22Rv1 (cell line): ENCODE results near the gene PDE6G.

Experiments
- H3K27ac ChIP-seq: fragments of 450-650 bp; 2 replicates; pipeline ENCODE4 v1.5.1; 2017
- ZFX ChIP-seq: fragments of 450-650 bp; IDR thresholded peaks from 2 replicates; pipeline ENCODE4 v1.6.1; 2017; ENCODE audit warnings: antibody characterized with exemption, borderline replicate concordance
- TF ChIP-seq, protein P1 (sequence below): fragments of 450-650 bp; IDR thresholded peaks from 2 replicates; pipeline ENCODE4 v1.5.1; 2017; ENCODE audit warnings: mild to moderate bottlenecking

PDE6G gene

GRCh38 chr17:81648707-81649085 lies 7.6 kb downstream of the PDE6G start:
- no peak overlapping the region for H3K27ac ChIP-seq
- TF ChIP-seq, protein P1, sequence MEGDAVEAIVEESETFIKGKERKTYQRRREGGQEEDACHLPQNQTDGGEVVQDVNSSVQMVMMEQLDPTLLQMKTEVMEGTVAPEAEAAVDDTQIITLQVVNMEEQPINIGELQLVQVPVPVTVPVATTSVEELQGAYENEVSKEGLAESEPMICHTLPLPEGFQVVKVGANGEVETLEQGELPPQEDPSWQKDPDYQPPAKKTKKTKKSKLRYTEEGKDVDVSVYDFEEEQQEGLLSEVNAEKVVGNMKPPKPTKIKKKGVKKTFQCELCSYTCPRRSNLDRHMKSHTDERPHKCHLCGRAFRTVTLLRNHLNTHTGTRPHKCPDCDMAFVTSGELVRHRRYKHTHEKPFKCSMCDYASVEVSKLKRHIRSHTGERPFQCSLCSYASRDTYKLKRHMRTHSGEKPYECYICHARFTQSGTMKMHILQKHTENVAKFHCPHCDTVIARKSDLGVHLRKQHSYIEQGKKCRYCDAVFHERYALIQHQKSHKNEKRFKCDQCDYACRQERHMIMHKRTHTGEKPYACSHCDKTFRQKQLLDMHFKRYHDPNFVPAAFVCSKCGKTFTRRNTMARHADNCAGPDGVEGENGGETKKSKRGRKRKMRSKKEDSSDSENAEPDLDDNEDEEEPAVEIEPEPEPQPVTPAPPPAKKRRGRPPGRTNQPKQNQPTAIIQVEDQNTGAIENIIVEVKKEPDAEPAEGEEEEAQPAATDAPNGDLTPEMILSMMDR: no peak
- no peak for TF ChIP-seq ZFX

- H3K27ac ChIP-seq: no peak overlapping the region
- TF ChIP-seq, protein P1: no peak
- no peak for TF ChIP-seq ZFX
Observed at GRCh38 chr17:81648013-81648706, 8.2 kb downstream of the PDE6G start.

- H3K27ac ChIP-seq: no peak overlapping the region
- TF ChIP-seq, protein P1: no peak
- no peak for TF ChIP-seq ZFX
Observed at GRCh38 chr17:81647640-81648012, 8.7 kb downstream of the PDE6G start.

- H3K27ac ChIP-seq: no peak overlapping the region
- TF ChIP-seq, protein P1: no peak
- no peak for TF ChIP-seq ZFX
Observed at GRCh38 chr17:81646869-81647600, 9.3 kb downstream of the PDE6G start.

- H3K27ac ChIP-seq: no peak overlapping the region
- no peak for TF ChIP-seq ZFX
- TF ChIP-seq, protein P1: no peak
Observed at GRCh38 chr17:81644976-81645952, 11.1 kb downstream of the PDE6G start.

GRCh38 chr17:81644496-81644895 lies 11.8 kb downstream of the PDE6G start:
- no peak overlapping the region for H3K27ac ChIP-seq
- TF ChIP-seq, protein P1: no peak
- TF ChIP-seq ZFX: no peak
